Measurements from ENCODE around the gene ARHGAP32. TPM values are rescaled to one million over a fixed set of nuclear protein-coding genes. Genes with fewer than 3 reads are reported as not detected.
"Not testable (repeated sequence)": the region's sequence is repeated elsewhere in the genome, so short reads cannot be mapped to it uniquely, and the experiment has no call there.

ARHGAP32 gene
- total and polyA plus RNA-seq, 2 experiments from 2014 or later, result 9.9 to 17.3 TPM

GRCh38 chr11:129006161-129006560 lies 186.0 kb downstream of the ARHGAP32 start:
- DNase-seq (ENCODE audit: low spot score), result no peak
- TF ChIP-seq CTCF (IDR thresholded peaks at IDR 0.05; ENCODE audit: poor library complexity) (no peak), EZH2 (IDR thresholded peaks at IDR 0.05; ENCODE audit: borderline replicate concordance) (no peak), EZH2phosphoT487 (IDR thresholded peaks at IDR 0.05; ENCODE audit: low read depth, severe bottlenecking, unreplicated experiment) (no peak)
- H3K9me3 ChIP-seq (ENCODE audit: low read depth), result peaks cover 4% of the 10 kb centered on the region
- no peaks in the 10 kb centered on the region for H3K4me1 ChIP-seq (ENCODE audit: insufficient read depth)
- no peaks in the 10 kb centered on the region for H3K9me2 ChIP-seq (replicated peaks; ENCODE audit: insufficient read depth)
- no peaks in the 10 kb centered on the region for H3K36me3 ChIP-seq (replicated peaks; ENCODE audit: insufficient read depth, low read depth)
- H3K27me3 ChIP-seq, result no peaks in the 10 kb centered on the region
- H3K4me2 ChIP-seq, result no peak overlapping the region
- H3K27ac ChIP-seq, result no peak overlapping the region
- no peak overlapping the region for H2AFZ ChIP-seq
- 95% methylated on average over 4 of the region's 4 CpGs for WGBS (ENCODE audit: low lambda C conversion rate, missing lambda C conversion rate)
- no peaks in the 10 kb centered on the region for H3K79me2 ChIP-seq
- H3K4me3 ChIP-seq, result no peak overlapping the region
- no peaks in the 10 kb centered on the region for H4K20me1 ChIP-seq (ENCODE audit: insufficient read depth, poor library complexity, severe bottlenecking)

GRCh38 chr11:128999165-128999564 lies 193.0 kb downstream of the ARHGAP32 start:
- not testable (repeated sequence) for H3K9me3 ChIP-seq (ENCODE audit: low read depth); DNase-seq (ENCODE audit: low spot score); H3K9me2 ChIP-seq (replicated peaks; ENCODE audit: insufficient read depth); H3K27me3 ChIP-seq; H3K36me3 ChIP-seq (replicated peaks; ENCODE audit: insufficient read depth, low read depth); H3K27ac ChIP-seq; H2AFZ ChIP-seq; H3K4me3 ChIP-seq; H3K4me1 ChIP-seq (ENCODE audit: insufficient read depth); H3K4me2 ChIP-seq; H4K20me1 ChIP-seq (ENCODE audit: insufficient read depth, poor library complexity, severe bottlenecking); H3K79me2 ChIP-seq
- 87% methylated on average over 8 of the region's 8 CpGs for WGBS (ENCODE audit: low lambda C conversion rate, missing lambda C conversion rate)

- Histone ChIP-seq H2AFZ (no peak overlapping the region), H3K27me3 (no peaks in the 10 kb centered on the region), H3K4me1 (ENCODE audit: insufficient read depth) (no peaks in the 10 kb centered on the region), H3K36me3 (replicated peaks; ENCODE audit: insufficient read depth, low read depth) (no peaks in the 10 kb centered on the region), H3K27ac (no peak overlapping the region), H4K20me1 (ENCODE audit: insufficient read depth, poor library complexity, severe bottlenecking) (no peaks in the 10 kb centered on the region), H3K9me2 (replicated peaks; ENCODE audit: insufficient read depth) (no peaks in the 10 kb centered on the region), H3K4me3 (no peak overlapping the region), H3K9me3 (ENCODE audit: low read depth) (no peaks in the 10 kb centered on the region), H3K79me2 (no peaks in the 10 kb centered on the region), H3K4me2 (no peak overlapping the region)
- no peak for DNase-seq (ENCODE audit: low spot score)
- TF ChIP-seq EZH2phosphoT487 (IDR thresholded peaks at IDR 0.05; ENCODE audit: low read depth, severe bottlenecking, unreplicated experiment) (no peak), EZH2 (IDR thresholded peaks at IDR 0.05; ENCODE audit: borderline replicate concordance) (no peak), CTCF (IDR thresholded peaks at IDR 0.05; ENCODE audit: poor library complexity) (no peak)
Observed at GRCh38 chr11:128988242-128988970, 203.7 kb downstream of the ARHGAP32 start.

- TF ChIP-seq CTCF (IDR thresholded peaks at IDR 0.05; ENCODE audit: poor library complexity), result no peak
- no peak for TF ChIP-seq EZH2 (IDR thresholded peaks at IDR 0.05; ENCODE audit: borderline replicate concordance)
- no peak for TF ChIP-seq EZH2phosphoT487 (IDR thresholded peaks at IDR 0.05; ENCODE audit: low read depth, severe bottlenecking, unreplicated experiment)
- Histone ChIP-seq H3K4me3 (no peak overlapping the region), H3K27me3 (no peaks in the 10 kb centered on the region)
Observed at GRCh38 chr11:128985880-128986279, 206.2 kb downstream of the ARHGAP32 start.

More at GRCh38 chr11:128985880-128986279, 206.2 kb downstream of the ARHGAP32 start:
- no peaks in the 10 kb centered on the region for H3K79me2 ChIP-seq
- H2AFZ ChIP-seq, result no peak overlapping the region
- no peaks in the 10 kb centered on the region for H3K9me3 ChIP-seq (ENCODE audit: low read depth)
- WGBS (ENCODE audit: low lambda C conversion rate, missing lambda C conversion rate), result 78% methylated on average over 5 of the region's 5 CpGs
- no peaks in the 10 kb centered on the region for H3K4me1 ChIP-seq (ENCODE audit: insufficient read depth)
- H3K9me2 ChIP-seq (replicated peaks; ENCODE audit: insufficient read depth), result no peaks in the 10 kb centered on the region
- no peak overlapping the region for H3K27ac ChIP-seq
- no peaks in the 10 kb centered on the region for H4K20me1 ChIP-seq (ENCODE audit: insufficient read depth, poor library complexity, severe bottlenecking)
- H3K4me2 ChIP-seq, result no peak overlapping the region
- no peak for DNase-seq (ENCODE audit: low spot score)
- no peaks in the 10 kb centered on the region for H3K36me3 ChIP-seq (replicated peaks; ENCODE audit: insufficient read depth, low read depth)

Data from hepatocyte (in vitro differentiated cells).